GM13976 (cell line): ENCODE data around the gene MAIP1.

Source experiments
- DNase-seq: peaks from one replicate; pipeline ENCODE4 v3.0.0; 2012; ENCODE audit warnings: low spot score
- CTCF ChIP-seq: IDR thresholded peaks from 2 replicates; pipeline ENCODE4 v1.5.1; 2012; ENCODE audit warnings: borderline replicate concordance, mild to moderate bottlenecking; ENCODE audit not compliant: insufficient read depth; ENCODE audit errors: extremely low read depth, missing control alignments, control extremely low read depth
- in situ Hi-C: fragments of 300-500 bp; cut with MboI; formaldehyde crosslinking; loops from one replicate; pipeline ENCODE4 v1.12.0; 2022; ENCODE audit warnings: low sequenced_read_pairs, mixed read lengths, inconsistent platforms; ENCODE audit not compliant: unreplicated experiment

The MAIP1 gene

DNA sequence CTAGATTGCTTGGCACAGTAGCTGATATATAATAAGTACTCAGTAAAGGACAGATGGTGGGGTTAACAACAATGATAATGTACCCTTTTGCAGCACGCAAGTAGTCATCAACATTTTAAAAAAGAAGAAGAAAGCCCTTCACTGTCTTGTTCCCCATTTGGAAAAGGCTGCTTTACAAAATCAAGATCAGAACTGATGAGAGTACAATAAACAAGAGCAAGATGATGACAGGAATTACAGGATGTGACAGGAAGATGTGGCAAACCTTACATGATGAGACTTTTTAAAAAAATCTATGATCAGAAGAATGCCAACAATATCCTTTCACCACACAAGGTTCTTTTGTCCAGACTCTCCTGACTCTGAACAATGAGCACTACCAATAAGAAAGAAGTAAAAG is 9.2 kb upstream of the MAIP1 start:
- DNase-seq: no peak
- no peak for TF ChIP-seq CTCF
- in situ Hi-C loops: no loop called here

- in situ Hi-C loops: no loop called here
- TF ChIP-seq CTCF: no peak
- DNase-seq: no peak
Measured at GRCh38 chr2:199946836-199947235, 8.5 kb upstream of the MAIP1 start.

- no peak for TF ChIP-seq CTCF
- in situ Hi-C loops: no loop called here
- DNase-seq: no peak
Measured at GRCh38 chr2:199950396-199950795, 5.0 kb upstream of the MAIP1 start.

DNA sequence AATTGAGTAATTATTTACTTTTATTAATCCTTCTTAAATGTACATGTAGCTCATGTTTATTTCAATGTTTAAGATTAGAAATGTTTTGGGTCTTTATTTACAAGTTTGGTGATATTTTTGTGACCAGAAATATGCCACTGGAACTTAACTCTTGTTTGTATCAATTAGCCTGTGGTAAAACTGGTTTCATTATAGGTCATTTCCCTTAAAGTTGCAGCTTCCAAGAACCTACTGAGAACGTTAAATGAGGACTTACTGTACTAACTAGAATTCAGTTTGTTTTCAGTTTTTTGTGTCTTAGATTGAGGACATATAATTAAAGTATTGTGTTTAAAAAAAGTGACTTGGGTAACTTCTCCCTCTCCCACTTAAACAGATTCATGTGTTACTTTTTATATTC is 4.4 kb upstream of the MAIP1 start:
- in situ Hi-C loops: no loop called here
- TF ChIP-seq CTCF: no peak
- DNase-seq: no peak

DNA sequence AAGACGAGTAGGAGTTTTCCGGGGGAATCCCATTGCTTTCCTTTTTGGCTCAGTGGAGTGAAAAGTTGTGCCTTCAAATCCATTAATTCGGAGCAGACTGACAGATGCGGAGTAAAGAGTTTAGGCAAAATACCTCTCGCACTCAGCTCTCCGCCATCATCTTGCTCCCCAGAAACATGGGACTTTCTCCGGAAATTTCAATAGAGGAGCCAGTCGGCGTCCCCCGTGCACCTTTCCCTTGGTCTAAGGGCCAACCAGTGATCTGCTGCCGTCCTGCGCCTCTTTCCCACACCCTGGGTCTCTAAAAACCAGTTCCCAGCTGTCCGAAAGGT is 409 bp upstream of the MAIP1 start:
- in situ Hi-C loops: no loop called here
- DNase-seq: no peak
- no peak for TF ChIP-seq CTCF

DNA sequence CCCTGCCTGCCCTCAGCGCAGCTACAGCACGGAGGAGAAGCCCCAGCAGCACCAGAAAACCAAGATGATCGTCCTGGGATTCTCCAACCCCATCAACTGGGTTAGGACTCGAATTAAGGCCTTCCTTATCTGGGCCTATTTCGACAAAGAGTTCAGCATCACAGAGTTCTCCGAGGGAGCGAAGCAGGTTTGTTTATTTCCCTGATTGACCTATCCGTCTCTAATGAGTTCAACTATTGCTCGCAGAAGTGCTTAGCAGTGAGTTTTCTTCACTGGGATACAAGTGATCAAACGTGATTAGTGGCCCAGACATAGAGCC is 639 bp downstream of the MAIP1 start:
- no peak for DNase-seq
- TF ChIP-seq CTCF: no peak
- in situ Hi-C loops: no loop called here

- TF ChIP-seq CTCF: no peak
- no peak for DNase-seq
- in situ Hi-C loops: no loop called here
Measured at GRCh38 chr2:199958014-199958413, 2.6 kb downstream of the MAIP1 start.
